GM11168 (cell line): ENCODE results near the gene KLHL5.

ENCODE experiments used
- in situ Hi-C: fragments of 300-500 bp; cut with MboI; formaldehyde crosslinking; loops from one replicate; pipeline ENCODE4 v1.12.0; 2022; ENCODE audit warnings: low sequenced_read_pairs; ENCODE audit not compliant: unreplicated experiment

KLHL5 gene

DNA sequence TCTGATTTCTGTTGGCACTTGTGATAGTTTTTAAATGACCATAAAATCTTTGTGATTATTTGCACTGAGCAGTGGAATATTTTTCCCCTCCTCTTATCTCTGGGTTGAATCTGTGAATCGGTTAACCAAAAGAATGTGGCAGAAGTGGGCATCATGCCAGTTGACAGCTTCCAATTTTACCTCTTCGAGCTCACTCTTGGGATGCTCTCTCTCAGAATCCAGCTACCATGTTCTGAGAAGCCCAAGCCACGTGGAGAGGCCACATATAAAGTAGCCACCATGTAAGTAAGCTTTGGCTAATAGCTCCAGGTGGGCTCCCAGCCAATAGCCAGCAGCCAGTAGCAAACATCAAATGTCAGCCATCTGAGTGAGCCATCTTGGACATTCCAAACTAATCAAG, 107.4 kb downstream of the KLHL5 start:
- in situ Hi-C loops, result loop anchor here (10.0 kb wide), 1 partner anchor 255 kb away; no protein-coding TSS in a partner anchor

DNA sequence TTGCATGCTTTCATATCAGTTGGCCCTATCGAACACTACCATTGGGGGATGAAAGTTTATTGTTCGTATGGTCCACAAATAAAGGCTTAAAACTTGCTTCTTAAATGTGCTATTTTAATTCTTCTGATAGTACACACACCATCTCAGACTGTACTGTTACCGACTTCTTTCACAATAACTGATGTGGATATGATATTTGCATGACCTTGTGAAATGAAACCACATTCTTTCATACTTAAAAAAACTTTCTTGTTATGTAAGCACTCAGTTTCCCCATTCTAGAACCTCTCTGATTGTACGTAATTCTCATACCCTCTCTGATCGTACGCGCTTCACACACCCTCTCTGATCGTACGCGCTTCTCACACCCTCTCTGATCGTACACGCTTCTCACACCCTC, 108.3 kb downstream of the KLHL5 start:
- in situ Hi-C loops, result no loop called here
